Measurements from ENCODE around the gene LARGE2.
A peak's percentile ranks its signal among the peaks of the same experiment; 100 is the strongest.
"Not testable (repeated sequence)": the region's sequence is repeated elsewhere in the genome, so short reads cannot be mapped to it uniquely, and the experiment has no call there.

Gene LARGE2

GRCh38 chr11:45895553-45896259, 26.8 kb upstream of the LARGE2 start:
- no peak for DNase-seq (ENCODE audit: extremely low read depth in 1 of 2, low read depth in 1 of 2)

GRCh38 chr11:45896422-45896984, 26.0 kb upstream of the LARGE2 start:
- no peak for DNase-seq (ENCODE audit: extremely low read depth in 1 of 2, low read depth in 1 of 2)

- DNase-seq (ENCODE audit: extremely low read depth in 1 of 2, low read depth in 1 of 2): no peak
Observed at GRCh38 chr11:45897556-45897955, 24.9 kb upstream of the LARGE2 start.

GRCh38 chr11:45899086-45899447, 23.4 kb upstream of the LARGE2 start:
- no peak for DNase-seq (ENCODE audit: extremely low read depth in 1 of 2, low read depth in 1 of 2)

- DNase-seq (ENCODE audit: extremely low read depth in 1 of 2, low read depth in 1 of 2): peak; percentile 51 to 58
Observed at GRCh38 chr11:45899448-45900174, 22.8 kb upstream of the LARGE2 start.

GRCh38 chr11:45900175-45900800, 22.2 kb upstream of the LARGE2 start:
- not testable (repeated sequence) for DNase-seq (ENCODE audit: extremely low read depth in 1 of 2, low read depth in 1 of 2)

GRCh38 chr11:45900916-45901617, 21.4 kb upstream of the LARGE2 start:
- DNase-seq (ENCODE audit: extremely low read depth in 1 of 2, low read depth in 1 of 2): no peak

- DNase-seq (ENCODE audit: extremely low read depth in 1 of 2, low read depth in 1 of 2): no peak
Observed at GRCh38 chr11:45901626-45902025, 20.8 kb upstream of the LARGE2 start.

- DNase-seq (ENCODE audit: extremely low read depth in 1 of 2, low read depth in 1 of 2): no peak
Observed at GRCh38 chr11:45902452-45903380, 19.7 kb upstream of the LARGE2 start.

- no peak for DNase-seq (ENCODE audit: extremely low read depth in 1 of 2, low read depth in 1 of 2)
Observed at GRCh38 chr11:45904309-45904915, 18.0 kb upstream of the LARGE2 start.

- no peak for DNase-seq (ENCODE audit: extremely low read depth in 1 of 2, low read depth in 1 of 2)
Observed at GRCh38 chr11:45905095-45905494, 17.4 kb upstream of the LARGE2 start.

- not testable (repeated sequence) for DNase-seq (ENCODE audit: extremely low read depth in 1 of 2, low read depth in 1 of 2)
Observed at GRCh38 chr11:45905576-45905975, 16.9 kb upstream of the LARGE2 start.

- DNase-seq (ENCODE audit: extremely low read depth in 1 of 2, low read depth in 1 of 2): no peak
Observed at GRCh38 chr11:45906096-45906682, 16.3 kb upstream of the LARGE2 start.

GRCh38 chr11:45906965-45907611, 15.4 kb upstream of the LARGE2 start, which contains the start of gene FREY1:
Gene FREY1 (minus strand): TSS chr11:45907271. CDS start chr11:45907245, 26 bp downstream.
- DNase-seq (ENCODE audit: extremely low read depth in 1 of 2, low read depth in 1 of 2): no peak

- DNase-seq (ENCODE audit: extremely low read depth in 1 of 2, low read depth in 1 of 2): no peak
Observed at GRCh38 chr11:45907911-45908370, 14.5 kb upstream of the LARGE2 start.

GRCh38 chr11:45909594-45910475, 12.6 kb upstream of the LARGE2 start:
- no peak for DNase-seq (ENCODE audit: extremely low read depth in 1 of 2, low read depth in 1 of 2)

GRCh38 chr11:45910623-45911022, 11.8 kb upstream of the LARGE2 start:
- no peak for DNase-seq (ENCODE audit: extremely low read depth in 1 of 2, low read depth in 1 of 2)

All from stimulated activated CD8-positive, alpha-beta memory T cell treated with anti-CD3 and anti-CD28 coated beads, Interleukin-7, amount 100 ng/mL, for 48 hours (primary cell).